Neural progenitor cell (in vitro differentiated cells): ENCODE data around the gene LETMD1.

Source experiments
- CTCF ChIP-seq: fragments of 200-600 bp; sonication (generic); IDR thresholded peaks from 2 replicates; pipeline ENCODE4 v1.5.1; 2017; ENCODE audit warnings: antibody characterized with exemption, mild to moderate bottlenecking
- EZH2 ChIP-seq: fragments of 200-600 bp; sonication (generic); IDR thresholded peaks from 2 replicates; pipeline ENCODE4 v1.6.1; 2017; ENCODE audit warnings: antibody characterized with exemption, mild to moderate bottlenecking, moderate library complexity

- no peak for TF ChIP-seq CTCF
- TF ChIP-seq EZH2: no peak
Observed at GRCh38 chr12:51049525-51049924, 1.4 kb downstream of the LETMD1 start.
